Kidney (tissue), 14 donors: ENCODE measurements around the gene LPCAT4. TPM values are rescaled to one million over a fixed set of nuclear protein-coding genes. Genes with fewer than 3 reads are reported as not detected.
"Not testable (repeated sequence)": the region's sequence is repeated elsewhere in the genome, so short reads cannot be mapped to it uniquely, and the experiment has no call there.

Source experiments
- DNase-seq, 5 donors: peaks; one replicate each; pipeline ENCODE4 v3.0.0-alpha.2; 2013 to 2020
- FAIRE-seq: peaks from 2 replicates; lab custom pipeline; 2012; peaks lifted over from hg19 to GRCh38; lab: Jason Lieb, UNC
- H3K27ac ChIP-seq, 2 donors: one replicate each; pipeline ENCODE4 v1.7.0; 2013; ENCODE audit warnings: low read depth in 2 of 2, low read length in 2 of 2, inconsistent platforms in 1 of 2
- H3K27me3 ChIP-seq: one replicate; pipeline ENCODE4 v1.7.1; 2013; ENCODE audit warnings: low read length, inconsistent platforms; ENCODE audit not compliant: control insufficient read depth, insufficient read depth
- H3K36me3 ChIP-seq, 3 donors: one replicate each; pipeline versions ENCODE4 v1.7.0 to v1.7.1; 2013; ENCODE audit warnings: low read length in 3 of 3, control low read depth in 1 of 3, inconsistent platforms in 1 of 3; ENCODE audit not compliant: insufficient read depth in 3 of 3, control insufficient read depth in 2 of 3
- H3K4me1 ChIP-seq, 3 donors: one replicate each; pipeline versions ENCODE4 v1.7.0 to v1.7.1; 2013; ENCODE audit warnings: low read length in 3 of 3, inconsistent platforms in 1 of 3, low read depth in 1 of 3; ENCODE audit not compliant: control insufficient read depth in 2 of 3, insufficient read depth in 2 of 3
- H3K4me3 ChIP-seq, 3 donors: one replicate each; pipeline versions ENCODE4 v1.7.0 to v1.8.1; 2013; ENCODE audit warnings: low read length in 3 of 3, control low read depth in 1 of 3, inconsistent platforms in 1 of 3
- H3K9ac ChIP-seq, 3 donors: one replicate each; pipeline versions ENCODE4 v1.7.0 to v1.7.1; 2013; ENCODE audit warnings: low read length in 3 of 3, control low read depth in 1 of 3, inconsistent platforms in 1 of 3
- H3K9me3 ChIP-seq, 3 donors: one replicate each; pipeline versions ENCODE4 v1.7.0 to v1.7.1; 2013; ENCODE audit warnings: low read length in 3 of 3, control low read depth in 1 of 3, inconsistent platforms in 1 of 3; ENCODE audit not compliant: control insufficient read depth in 2 of 3, insufficient read depth in 1 of 3
- CTCF ChIP-seq: IDR thresholded peaks from 3 replicates; pipeline ENCODE4 v1.5.1; 2012; ENCODE audit warnings: mild to moderate bottlenecking, moderate library complexity, borderline replicate concordance; ENCODE audit not compliant: insufficient read depth; ENCODE audit errors: extremely low read depth
- intact Hi-C: fragments of 100-400 bp; cut with DNase I; formaldehyde crosslinking; loops from one replicate; pipeline ENCODE4 v1.11.1; 2022
- polyA plus RNA-seq: library from polyadenylated mRNA; stranded (reverse); fragments of 350-450 nt; fragmentation: Illumina TruSeq; extraction: RNeasy Lipid Tissue Mini Kit (QIAGEN cat#74804); gene quantifications from one replicate; pipeline ENCODE4 v1.2.3, GENCODE V29; 2014; ENCODE audit warnings: low read depth, low replicate concordance; ENCODE audit not compliant: insufficient read depth
- total RNA-seq: library from RNA; stranded (reverse); fragmentation: NEBNext Ultra II Directional; extraction: Animal tissue kit (Norgen Biotek cat#: 25700); gene quantifications from one replicate; pipeline ENCODE4 v1.2.1, GENCODE V29; 2021
- donor health status: control.
- donor health status: control.
- donor health status: control.
- donor health status: control.
- donor health status: control.
- donor health status: DM: yes; HTN: yes; CAD: no.
- donor health status: Normal renal cell carcinoma (clear cell type).

LPCAT4 gene
- total and polyA plus RNA-seq, 2 donors from 2014 or later, result 22.5 to 37.5 TPM

- no peak for TF ChIP-seq CTCF
- no peak overlapping the region for H3K27ac ChIP-seq
- H3K36me3 ChIP-seq, result no peaks in the 10 kb centered on the region
- H3K4me3 ChIP-seq, result no peak overlapping the region
- no peaks in the 10 kb centered on the region for H3K27me3 ChIP-seq
- no peaks in the 10 kb centered on the region for H3K4me1 ChIP-seq
- DNase-seq, result no peak
- H3K9ac ChIP-seq, result no peak overlapping the region
- FAIRE-seq, result no peak
- intact Hi-C loops, result no loop called here
- no peaks in the 10 kb centered on the region for H3K9me3 ChIP-seq
Measured at GRCh38 chr15:34376856-34377255, 9.9 kb upstream of the LPCAT4 start.

GRCh38 chr15:34375541-34375940, 8.5 kb upstream of the LPCAT4 start:
- H3K27me3 ChIP-seq, H3K4me3 ChIP-seq, H3K9ac ChIP-seq, H3K9me3 ChIP-seq, DNase-seq, H3K4me1 ChIP-seq, H3K27ac ChIP-seq, H3K36me3 ChIP-seq, FAIRE-seq, intact Hi-C loops: not testable (repeated sequence)

- no peaks in the 10 kb centered on the region for H3K27me3 ChIP-seq
- intact Hi-C loops, result no loop called here
- no peak for TF ChIP-seq CTCF
- H3K4me1 ChIP-seq, result no peaks in the 10 kb centered on the region
- DNase-seq (no peak), FAIRE-seq (no peak)
- H3K4me3 ChIP-seq, result no peak overlapping the region
- H3K27ac ChIP-seq, result no peak overlapping the region
- H3K9ac ChIP-seq, result no peak overlapping the region
- no peaks in the 10 kb centered on the region for H3K36me3 ChIP-seq
- no peaks in the 10 kb centered on the region for H3K9me3 ChIP-seq
Measured at GRCh38 chr15:34374816-34375215, 7.8 kb upstream of the LPCAT4 start.

- Histone ChIP-seq H3K36me3 (no peaks in the 10 kb centered on the region), H3K4me1 (no peaks in the 10 kb centered on the region), H3K9ac (no peak overlapping the region), H3K4me3 (no peak overlapping the region), H3K27ac (no peak overlapping the region), H3K9me3 (no peaks in the 10 kb centered on the region), H3K27me3 (no peaks in the 10 kb centered on the region)
- TF ChIP-seq CTCF, result no peak
- FAIRE-seq (no peak), DNase-seq (no peak)
- intact Hi-C loops, result no loop called here
Measured at GRCh38 chr15:34373951-34374350, 7.0 kb upstream of the LPCAT4 start.
